ENCODE results near the gene CLOCK.

The CLOCK gene

DNA sequence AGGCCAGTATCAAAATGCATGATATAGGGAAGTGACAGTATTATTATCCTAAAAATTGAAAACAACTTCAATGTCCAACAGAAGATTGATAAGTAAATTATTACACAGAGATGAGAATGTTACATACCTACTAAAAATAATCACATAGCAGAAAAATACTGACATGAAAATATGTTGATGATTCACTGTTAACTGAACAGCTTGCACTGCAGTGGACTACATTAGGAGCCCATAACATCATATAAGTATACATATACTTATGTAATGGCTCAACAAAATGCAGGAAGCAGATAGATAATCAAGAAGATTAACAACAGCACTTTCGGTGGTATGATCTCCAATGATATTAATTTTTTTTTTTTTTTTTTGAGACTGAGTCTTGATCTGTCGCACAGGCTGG is 7.1 kb downstream of the CLOCK start:
- no peak for DNase-seq (ENCODE audit: low spot score)

DNA sequence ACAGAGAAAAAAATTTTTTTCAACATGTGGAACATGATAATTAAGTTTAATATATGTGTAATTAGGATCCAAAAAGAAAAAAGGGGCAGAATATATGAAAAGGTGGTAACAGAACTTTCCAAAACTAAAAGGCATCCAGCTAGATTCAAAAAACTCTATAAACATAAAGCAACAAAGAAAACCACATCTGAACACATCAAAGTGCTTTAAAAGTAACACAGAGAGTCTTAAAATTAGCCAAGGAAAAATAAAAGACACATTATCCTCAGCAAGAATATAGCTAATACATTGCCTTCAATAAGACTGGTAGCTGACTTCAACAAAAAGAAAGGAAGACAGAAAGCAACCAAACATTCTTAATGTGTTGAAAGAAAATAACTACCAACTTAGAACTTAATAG is 8.2 kb downstream of the CLOCK start:
- DNase-seq (ENCODE audit: low spot score): no peak

DNA sequence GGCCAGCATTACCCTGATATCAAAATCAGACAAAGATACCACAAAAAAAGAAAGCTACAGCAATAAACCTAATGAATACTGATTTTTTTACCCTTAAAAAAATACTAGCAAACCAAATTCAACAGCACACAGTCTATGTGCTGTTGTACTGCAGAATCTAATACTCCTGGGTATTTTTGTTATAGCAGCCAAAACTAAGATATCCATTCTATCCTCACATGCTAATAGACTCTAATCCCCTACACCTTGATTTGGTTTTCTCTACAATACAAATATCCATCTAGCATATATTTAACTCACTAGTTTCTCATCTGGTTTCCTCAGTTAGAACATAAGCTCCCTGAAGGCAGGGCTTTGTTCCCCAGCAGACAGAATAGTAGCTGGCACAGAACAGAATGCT is 12.4 kb downstream of the CLOCK start:
- DNase-seq (ENCODE audit: low spot score): no peak

DNA sequence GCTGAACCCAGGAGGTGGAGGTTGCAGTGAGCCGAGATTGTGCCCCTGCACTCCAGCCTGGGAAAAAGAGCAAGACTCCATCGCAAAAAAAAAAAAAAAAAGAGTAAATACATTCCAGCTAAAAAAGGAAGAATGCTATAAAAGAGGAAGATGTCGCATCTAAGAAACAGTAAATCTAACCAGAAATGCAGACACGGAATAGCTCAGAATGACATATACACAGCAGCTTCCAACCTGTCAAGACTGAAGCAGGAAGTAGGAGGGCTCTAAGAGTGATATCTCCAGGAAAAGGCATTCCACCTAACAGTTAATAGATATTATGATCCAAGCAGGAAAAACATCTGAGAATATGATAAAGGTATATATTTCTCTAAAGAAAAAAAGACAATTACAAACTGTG is 16.0 kb downstream of the CLOCK start:
- DNase-seq (ENCODE audit: low spot score): no peak

- DNase-seq (ENCODE audit: low spot score): no peak
Measured at GRCh38 chr4:55530167-55530566, 16.5 kb downstream of the CLOCK start.

GRCh38 chr4:55528491-55528890 is 18.2 kb downstream of the CLOCK start:
- DNase-seq (ENCODE audit: low spot score): no peak

GRCh38 chr4:55524844-55525571 is 21.7 kb downstream of the CLOCK start:
- DNase-seq (ENCODE audit: low spot score): no peak

DNA sequence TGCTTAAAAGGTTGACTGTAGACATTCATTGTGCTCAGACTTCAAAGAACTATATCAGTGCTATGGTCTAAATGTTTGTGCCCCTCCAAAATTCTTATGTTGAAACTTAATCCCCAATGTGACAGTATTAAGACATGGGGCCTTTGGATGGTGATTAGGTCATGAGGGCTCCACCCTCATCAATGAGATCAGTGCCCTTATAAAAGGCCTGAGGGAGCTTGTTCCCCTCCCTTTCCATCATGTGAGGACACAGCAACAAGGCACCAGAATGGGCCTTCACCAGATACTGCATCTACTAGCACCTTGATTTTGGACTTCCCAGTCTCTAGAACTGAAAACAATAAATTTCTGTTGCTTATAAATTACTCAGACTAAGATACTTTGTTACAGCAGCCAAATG is 28.3 kb downstream of the CLOCK start:
- DNase-seq (ENCODE audit: low spot score): no peak

- no peak for DNase-seq (ENCODE audit: low spot score)
Measured at GRCh38 chr4:55517526-55518229, 29.0 kb downstream of the CLOCK start.

- DNase-seq (ENCODE audit: low spot score): no peak
Measured at GRCh38 chr4:55512922-55513571, 33.7 kb downstream of the CLOCK start.

DNA sequence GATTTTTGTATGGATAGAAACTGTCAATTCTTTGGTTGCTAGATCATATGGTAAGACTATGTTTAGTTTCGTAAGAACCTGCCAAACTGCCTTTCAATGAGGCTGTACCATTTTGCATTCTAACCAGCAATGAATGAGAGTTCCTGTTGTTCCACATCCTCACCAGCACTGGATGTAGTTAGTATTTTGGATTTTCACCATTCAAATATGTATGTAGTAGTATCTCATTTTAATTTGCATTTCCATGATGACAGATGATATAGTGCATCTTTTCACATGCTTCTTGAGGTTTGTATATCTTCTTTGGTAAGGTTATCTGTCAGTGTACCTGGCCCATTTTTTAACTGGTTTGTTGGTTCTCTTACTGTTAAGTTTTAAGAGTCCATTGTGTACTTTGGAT is 34.6 kb downstream of the CLOCK start:
- no peak for DNase-seq (ENCODE audit: low spot score)

- DNase-seq (ENCODE audit: low spot score): no peak
Measured at GRCh38 chr4:55510685-55511084, 36.0 kb downstream of the CLOCK start.

- DNase-seq (ENCODE audit: low spot score): no peak
Measured at GRCh38 chr4:55509266-55509665, 37.4 kb downstream of the CLOCK start.

- DNase-seq (ENCODE audit: low spot score): no peak
Measured at GRCh38 chr4:55507612-55508011, 39.1 kb downstream of the CLOCK start.

- DNase-seq (ENCODE audit: low spot score): no peak
Measured at GRCh38 chr4:55503169-55503568, 43.5 kb downstream of the CLOCK start.

- DNase-seq (ENCODE audit: low spot score): no peak
Measured at GRCh38 chr4:55500072-55500471, 46.6 kb downstream of the CLOCK start.

DNA sequence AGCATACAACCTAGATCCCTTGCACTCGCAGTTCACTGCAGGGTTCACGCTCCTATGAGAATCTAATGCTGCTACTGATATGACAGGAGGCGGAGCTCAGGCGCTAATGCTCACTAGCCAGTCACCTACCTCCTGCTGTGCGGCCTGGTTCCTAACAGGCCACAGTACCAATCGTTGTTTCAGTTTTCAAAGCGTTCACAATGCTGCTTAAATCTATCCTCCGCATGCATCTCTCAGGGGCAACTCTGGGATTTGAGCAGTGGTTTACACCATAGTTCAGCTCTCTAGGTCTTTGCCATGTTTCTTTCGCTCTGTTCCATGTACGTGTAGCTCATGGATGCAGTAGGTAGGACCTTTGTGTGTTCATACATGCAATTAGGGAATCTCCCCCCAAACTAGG is 47.2 kb downstream of the CLOCK start:
- no peak for DNase-seq (ENCODE audit: low spot score)

DNA sequence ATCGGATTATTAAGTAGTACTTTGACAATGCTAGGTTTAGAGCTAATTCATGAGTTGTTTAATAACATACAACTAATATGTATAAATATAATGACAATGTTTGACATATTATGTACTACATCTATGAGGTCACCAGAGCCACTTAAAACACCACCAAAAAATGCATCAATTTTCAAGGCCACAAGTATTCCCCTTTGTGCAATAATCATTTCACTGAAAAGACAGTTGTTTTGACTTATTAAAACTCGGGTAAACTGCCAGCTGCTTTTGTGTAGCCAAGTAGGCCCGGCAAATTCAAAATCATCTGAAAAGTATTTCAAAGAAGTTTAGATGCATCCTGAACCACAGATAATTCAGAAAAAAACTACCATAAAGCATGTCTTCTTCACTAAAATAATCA is 48.7 kb downstream of the CLOCK start:
- no peak for DNase-seq (ENCODE audit: low spot score)

DNA sequence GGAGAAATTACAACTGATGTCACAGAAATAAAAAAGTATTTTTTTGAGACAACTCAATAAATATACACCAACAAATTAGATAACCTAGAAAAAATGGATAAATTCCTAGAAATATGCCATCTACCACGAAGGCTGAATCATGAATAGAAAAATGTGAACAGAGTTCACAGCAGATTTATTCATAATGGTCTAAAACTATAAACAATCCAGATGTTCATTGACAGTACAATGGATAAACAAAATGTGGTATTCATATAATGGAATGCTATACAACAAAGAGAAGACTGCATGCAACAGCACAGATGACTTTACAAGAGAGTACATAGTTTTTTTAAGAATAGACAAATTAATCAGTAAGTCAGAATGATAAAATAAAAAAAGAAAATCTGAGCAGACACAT is 55.2 kb downstream of the CLOCK start:
- no peak for DNase-seq (ENCODE audit: low spot score)

DNA sequence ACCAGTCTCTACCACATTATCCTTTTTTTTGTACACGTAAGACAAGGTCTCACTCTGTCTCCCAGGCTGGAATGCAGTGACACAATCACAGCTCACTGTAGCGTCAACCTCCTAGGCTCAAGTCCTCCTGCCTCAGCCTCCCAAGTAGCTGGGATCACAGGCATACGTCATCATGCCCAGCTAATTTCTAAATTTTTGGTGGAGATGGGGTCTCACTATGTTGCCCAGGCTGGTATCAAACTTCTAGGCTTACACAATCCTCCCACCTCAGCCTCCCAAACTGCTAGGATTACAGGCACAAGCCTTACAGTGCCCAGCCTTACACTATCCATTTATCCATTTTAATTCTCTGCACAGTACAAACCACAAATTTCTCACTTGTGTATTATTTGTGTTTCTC is 58.0 kb downstream of the CLOCK start:
- no peak for DNase-seq (ENCODE audit: low spot score)

DNA sequence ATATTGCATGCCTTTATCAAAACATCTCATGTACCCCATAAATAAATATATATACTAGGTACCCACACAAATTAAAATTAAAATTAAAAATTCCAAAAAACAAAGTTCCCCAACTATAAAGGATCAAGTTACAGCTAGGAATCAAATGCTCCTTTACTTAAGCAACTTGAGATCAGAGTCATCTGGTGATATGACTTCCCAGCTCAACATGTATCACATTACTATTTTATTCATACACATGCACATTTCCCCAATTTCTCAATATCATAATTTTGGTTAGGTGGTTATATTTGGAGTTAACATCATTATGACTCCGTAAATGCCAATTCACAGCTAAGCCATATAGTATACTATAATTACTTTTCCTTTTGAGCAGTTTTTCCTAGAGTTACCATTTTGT is 60.9 kb downstream of the CLOCK start:
- DNase-seq (ENCODE audit: low spot score): no peak

GRCh38 chr4:55483315-55483714 is 63.4 kb downstream of the CLOCK start:
- DNase-seq (ENCODE audit: low spot score): no peak
